NB4 (cell line): ENCODE results near the gene C11orf58.

ENCODE experiments used
- MAX ChIP-seq: IDR thresholded peaks from 2 replicates; pipeline ENCODE4 v1.6.1; 2011; ENCODE audit warnings: low read depth, low read length
- MYC ChIP-seq: IDR thresholded peaks from 2 replicates; pipeline ENCODE4 v1.6.1; 2011; ENCODE audit warnings: low read depth, low read length
- POLR2A ChIP-seq: IDR thresholded peaks from 2 replicates; pipeline ENCODE4 v1.6.1; 2011; ENCODE audit warnings: mild to moderate bottlenecking; ENCODE audit not compliant: insufficient read length; ENCODE audit errors: extremely low read depth
- TF ChIP-seq, protein P1 (sequence below): IDR thresholded peaks from one replicate; pipeline ENCODE4 v1.5.1; 2012; ENCODE audit warnings: low read depth, low read length

GRCh38 chr11:16767957-16768356, 29.5 kb downstream of the C11orf58 start:
- TF ChIP-seq, protein P1, sequence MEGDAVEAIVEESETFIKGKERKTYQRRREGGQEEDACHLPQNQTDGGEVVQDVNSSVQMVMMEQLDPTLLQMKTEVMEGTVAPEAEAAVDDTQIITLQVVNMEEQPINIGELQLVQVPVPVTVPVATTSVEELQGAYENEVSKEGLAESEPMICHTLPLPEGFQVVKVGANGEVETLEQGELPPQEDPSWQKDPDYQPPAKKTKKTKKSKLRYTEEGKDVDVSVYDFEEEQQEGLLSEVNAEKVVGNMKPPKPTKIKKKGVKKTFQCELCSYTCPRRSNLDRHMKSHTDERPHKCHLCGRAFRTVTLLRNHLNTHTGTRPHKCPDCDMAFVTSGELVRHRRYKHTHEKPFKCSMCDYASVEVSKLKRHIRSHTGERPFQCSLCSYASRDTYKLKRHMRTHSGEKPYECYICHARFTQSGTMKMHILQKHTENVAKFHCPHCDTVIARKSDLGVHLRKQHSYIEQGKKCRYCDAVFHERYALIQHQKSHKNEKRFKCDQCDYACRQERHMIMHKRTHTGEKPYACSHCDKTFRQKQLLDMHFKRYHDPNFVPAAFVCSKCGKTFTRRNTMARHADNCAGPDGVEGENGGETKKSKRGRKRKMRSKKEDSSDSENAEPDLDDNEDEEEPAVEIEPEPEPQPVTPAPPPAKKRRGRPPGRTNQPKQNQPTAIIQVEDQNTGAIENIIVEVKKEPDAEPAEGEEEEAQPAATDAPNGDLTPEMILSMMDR = no peak
- TF ChIP-seq MYC (no peak), POLR2A (no peak), MAX (no peak)
